HCT116 (cell line): Measurements from ENCODE around the gene TPO. TPM values are rescaled to one million over a fixed set of nuclear protein-coding genes. Genes with fewer than 3 reads are reported as not detected.

Source experiments
- ATAC-seq: fragments of 200-7000 bp; cut with Tn5 transposase; 2 replicates; pipeline ENCODE4 v1.9.1; 2020; ENCODE audit warnings: mild to moderate bottlenecking, moderate library complexity
- BruUV-seq: library from RNA; stranded (reverse); fragments of 400-500 nt; replicated peaks from 2 replicates; lab custom pipeline; 2021; lab: Mats Ljungman, UMichigan
- CTCF ChIA-PET: fragments of 300-600 bp; sonication (Branson Sonifier 250); formaldehyde crosslinking; loops from one replicate; lab custom pipeline; 2021; ENCODE audit warnings: antibody characterized with exemption; lab: Charles Lee
- POLR2A ChIA-PET: fragments of 300-600, 350-600 bp; sonication (Branson Sonifier 250); formaldehyde crosslinking; loops from one replicate; lab custom pipeline; 2021; ENCODE audit warnings: antibody characterized with exemption; lab: Charles Lee
- RAD21 ChIA-PET, 2 experiments: fragments of 300-600 bp; sonication (Branson Sonifier 250); formaldehyde crosslinking; loops; one replicate each; lab custom pipeline; 2023; ENCODE audit warnings: low total read pairs in 2 of 2; ENCODE audit not compliant: uncharacterized antibody in 2 of 2, unreplicated experiment in 2 of 2, low non-redundant PET in 1 of 2; lab: Charles Lee
- DNase-seq: peaks from one replicate; pipeline ENCODE4 v3.0.0-alpha.2; 2010; ENCODE audit warnings: low read depth, low spot score
- H2AFZ ChIP-seq: fragments of 200-600 bp; shearing (Covaris generic), sonication (generic); 2 replicates; pipeline ENCODE4 v1.6.1; 2017; ENCODE audit warnings: low read depth, mixed run types, mixed read lengths, antibody characterized with exemption, low read length; ENCODE audit not compliant: poor library complexity, severe bottlenecking
- H3K27ac ChIP-seq: 2 replicates; pipeline ENCODE4 v1.5.1; 2012; ENCODE audit warnings: low read depth, low read length
- H3K27me3 ChIP-seq: fragments of 200-600 bp; sonication (generic); 2 replicates; pipeline ENCODE4 v1.6.1; 2016; ENCODE audit warnings: mixed run types, low read length, mixed read lengths; ENCODE audit not compliant: insufficient read depth
- H3K36me3 ChIP-seq, 2 experiments: fragments of 200-500 bp in 1 of 2; fragments of 200-600 bp in 1 of 2; sonication (Bioruptor generic) in 1 of 2; sonication (generic) in 1 of 2; 2 replicates each; pipeline versions ENCODE4 v1.5.1 to v1.6.1; 2014 to 2016; ENCODE audit warnings: low read length in 2 of 2, inconsistent platforms in 1 of 2, mixed read lengths in 1 of 2, mixed run types in 1 of 2; ENCODE audit not compliant: insufficient read depth in 2 of 2, control insufficient read depth in 1 of 2
- H3K4me1 ChIP-seq, 2 experiments: fragments of 200-600 bp in 1 of 2; sonication (generic) in 1 of 2; 2 replicates each; pipeline versions ENCODE4 v1.5.1 to v1.6.1; 2012 to 2017; ENCODE audit warnings: low read length in 2 of 2, inconsistent platforms in 1 of 2, mild to moderate bottlenecking in 1 of 2, mixed read lengths in 1 of 2, mixed run types in 1 of 2, moderate library complexity in 1 of 2; ENCODE audit not compliant: insufficient read depth in 2 of 2, control insufficient read depth in 1 of 2
- H3K4me2 ChIP-seq: fragments of 200-600 bp; sonication (generic); 2 replicates; pipeline ENCODE4 v1.6.1; 2017; ENCODE audit warnings: mixed run types, low read length, mixed read lengths
- H3K4me3 ChIP-seq, 2 experiments: fragments of 200-600 bp in 1 of 2; sonication (generic) in 1 of 2; replicated peaks in 1 of 2; 2 replicates each; pipeline ENCODE4 v1.5.1; 2011 to 2016; ENCODE audit warnings: low read length in 2 of 2, control low read depth in 1 of 2, low read depth in 1 of 2, mild to moderate bottlenecking in 1 of 2, mixed read lengths in 1 of 2, mixed run types in 1 of 2
- H3K79me2 ChIP-seq: fragments of 200-600 bp; sonication (generic); 2 replicates; pipeline ENCODE4 v1.6.1; 2017; ENCODE audit warnings: mild to moderate bottlenecking, mixed run types, low read length, moderate library complexity, mixed read lengths; ENCODE audit not compliant: insufficient read depth
- H3K9ac ChIP-seq: fragments of 200-600 bp; sonication (generic); 2 replicates; pipeline ENCODE4 v1.6.1; 2016; ENCODE audit warnings: low read length, mixed read lengths
- H3K9me2 ChIP-seq: fragments of 200-600 bp; sonication (generic), shearing (Covaris generic); 2 replicates; pipeline ENCODE4 v1.6.1; 2017; ENCODE audit warnings: mixed run types, mild to moderate bottlenecking, moderate library complexity; ENCODE audit not compliant: insufficient read depth
- H3K9me3 ChIP-seq, 2 experiments: fragments of 200-500 bp in 1 of 2; fragments of 200-600 bp in 1 of 2; sonication (Bioruptor generic) in 1 of 2; sonication (generic) in 1 of 2; 2 replicates each; pipeline ENCODE4 v1.6.1; 2014 to 2017; ENCODE audit warnings: low read length in 2 of 2, mixed read lengths in 2 of 2, inconsistent platforms in 1 of 2, low read depth in 1 of 2, mild to moderate bottlenecking in 1 of 2, mixed run types in 1 of 2, moderate library complexity in 1 of 2; ENCODE audit not compliant: control insufficient read depth in 1 of 2, insufficient read depth in 1 of 2
- H4K20me1 ChIP-seq: fragments of 200-600 bp; sonication (generic), shearing (Covaris generic); 2 replicates; pipeline ENCODE4 v1.6.1; 2017; ENCODE audit warnings: mixed run types, mild to moderate bottlenecking, moderate library complexity; ENCODE audit not compliant: insufficient read depth
- ATF3 ChIP-seq: IDR thresholded peaks from 2 replicates; pipeline ENCODE4 v1.6.1; 2012
- CEBPB ChIP-seq: IDR thresholded peaks from 2 replicates; pipeline ENCODE4 v1.6.1; 2012; ENCODE audit warnings: low read depth
- EGR1 ChIP-seq: IDR thresholded peaks from 2 replicates; pipeline ENCODE4 v1.6.1; 2012; ENCODE audit warnings: low read depth
- ELF1 ChIP-seq: IDR thresholded peaks from 2 replicates; pipeline ENCODE4 v1.6.1; 2012; ENCODE audit warnings: low read depth, borderline replicate concordance
- EZH2 ChIP-seq: fragments of 200-600 bp; sonication (generic); IDR thresholded peaks from 2 replicates; pipeline ENCODE4 v1.6.1; 2017; ENCODE audit warnings: antibody characterized with exemption, mixed run types
- EZH2phosphoT487 ChIP-seq: fragments of 200-600 bp; IDR thresholded peaks from 2 replicates; pipeline ENCODE4 v1.6.1; 2018; ENCODE audit warnings: antibody characterized with exemption, borderline replicate concordance
- FOSL1 ChIP-seq: IDR thresholded peaks from 2 replicates; pipeline ENCODE4 v1.6.1; 2012; ENCODE audit warnings: low read depth
- POLR2A ChIP-seq: IDR thresholded peaks from 2 replicates; pipeline ENCODE4 v1.7.0; 2011; ENCODE audit warnings: borderline replicate concordance; ENCODE audit not compliant: insufficient read depth, insufficient read length; ENCODE audit errors: extremely low read depth
- SIN3A ChIP-seq: IDR thresholded peaks from 2 replicates; pipeline ENCODE4 v1.6.1; 2012; ENCODE audit warnings: low read depth
- SP1 ChIP-seq: IDR thresholded peaks from 2 replicates; pipeline ENCODE4 v1.6.1; 2012; ENCODE audit warnings: low read depth
- SRF ChIP-seq: IDR thresholded peaks from 2 replicates; pipeline ENCODE4 v1.6.1; 2012; ENCODE audit warnings: low read depth
- TCF7L2 ChIP-seq: IDR thresholded peaks from 2 replicates; pipeline ENCODE4 v1.7.0; 2011; ENCODE audit warnings: borderline replicate concordance, inconsistent platforms; ENCODE audit not compliant: insufficient read depth, insufficient read length; ENCODE audit errors: extremely low read depth
- YY1 ChIP-seq: IDR thresholded peaks from 2 replicates; pipeline ENCODE4 v1.6.1; 2011; ENCODE audit warnings: low read length, low read depth, moderate library complexity, mild to moderate bottlenecking; ENCODE audit not compliant: insufficient replicate concordance; ENCODE audit errors: extremely low read depth
- ZFX ChIP-seq: fragments of 450-650 bp; IDR thresholded peaks from 2 replicates; pipeline ENCODE4 v1.6.1; 2017
- intact Hi-C: fragments of 100-400 bp; cut with micrococcal nuclease; formaldehyde crosslinking; loops from 2 replicates; pipeline ENCODE4 v1.10.0; 2022
- total RNA-seq: library from RNA; stranded (reverse); gene quantifications from one replicate; pipeline ENCODE4 v1.2.1, GENCODE V29; 2021; ENCODE audit not compliant: unreplicated experiment
- TF ChIP-seq, protein P1 (sequence below): IDR thresholded peaks from 2 replicates; pipeline ENCODE4 v1.6.1; 2012; ENCODE audit warnings: low read depth
- TF ChIP-seq, protein P2 (sequence below): IDR thresholded peaks from 2 replicates; pipeline ENCODE4 v1.6.1; 2012

TPO gene
- total RNA-seq, 1 experiment from 2014 or later = not detected

DNA sequence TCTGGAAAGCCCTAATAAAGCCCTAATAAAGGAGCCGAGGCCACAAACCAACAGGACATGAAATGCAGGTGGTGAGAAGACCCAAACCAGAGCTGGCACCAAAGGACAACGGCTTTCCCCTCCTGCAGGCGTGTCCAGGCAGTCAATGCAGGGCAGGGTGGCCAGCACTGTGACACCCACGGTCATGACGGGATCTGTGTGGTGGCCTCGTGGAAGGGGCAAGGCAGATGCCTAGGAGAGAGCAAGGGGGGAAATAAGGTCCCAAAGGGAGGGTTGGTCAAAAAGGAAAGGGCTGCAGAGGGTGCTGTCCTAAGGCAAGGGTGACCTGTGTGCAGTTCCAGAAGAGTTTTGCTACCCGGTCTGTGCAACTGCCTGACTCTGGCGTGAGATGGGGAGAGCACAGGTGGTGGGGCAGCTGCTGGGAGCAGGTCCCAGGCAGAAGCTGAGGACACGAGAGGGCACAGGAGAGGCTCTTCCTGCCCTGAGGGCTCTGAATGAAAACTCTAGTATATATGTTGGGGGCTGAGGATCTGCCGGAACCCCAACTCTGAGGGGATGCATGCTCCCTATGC, 156.7 kb downstream of the TPO start:
- ATAC-seq = no peak
- Histone ChIP-seq H4K20me1 (no peaks in the 10 kb centered on the region), H3K9ac (no peak overlapping the region), H3K27me3 (peaks cover 39% of the 10 kb centered on the region; the same call in 1 of the 2 replicates), H3K36me3 (no peaks in the 10 kb centered on the region), H3K4me3 (no peak overlapping the region), H2AFZ (no peak overlapping the region), H3K4me1 (no peaks in the 10 kb centered on the region), H3K4me2 (no peak overlapping the region), H3K79me2 (no peaks in the 10 kb centered on the region), H3K27ac (no peak overlapping the region), H3K9me2 (no peaks in the 10 kb centered on the region), H3K9me3 (no peaks in the 10 kb centered on the region)
- BruUV-seq = no TSS peak
- no peak for DNase-seq
- TF ChIP-seq SIN3A (no peak), EGR1 (no peak), YY1 (no peak), ATF3 (no peak), EZH2phosphoT487 (no peak)
- ChIA-PET POLR2A (no interaction called here), RAD21 (no interaction called here), CTCF (no interaction called here)
- intact Hi-C loops = no loop called here

DNA sequence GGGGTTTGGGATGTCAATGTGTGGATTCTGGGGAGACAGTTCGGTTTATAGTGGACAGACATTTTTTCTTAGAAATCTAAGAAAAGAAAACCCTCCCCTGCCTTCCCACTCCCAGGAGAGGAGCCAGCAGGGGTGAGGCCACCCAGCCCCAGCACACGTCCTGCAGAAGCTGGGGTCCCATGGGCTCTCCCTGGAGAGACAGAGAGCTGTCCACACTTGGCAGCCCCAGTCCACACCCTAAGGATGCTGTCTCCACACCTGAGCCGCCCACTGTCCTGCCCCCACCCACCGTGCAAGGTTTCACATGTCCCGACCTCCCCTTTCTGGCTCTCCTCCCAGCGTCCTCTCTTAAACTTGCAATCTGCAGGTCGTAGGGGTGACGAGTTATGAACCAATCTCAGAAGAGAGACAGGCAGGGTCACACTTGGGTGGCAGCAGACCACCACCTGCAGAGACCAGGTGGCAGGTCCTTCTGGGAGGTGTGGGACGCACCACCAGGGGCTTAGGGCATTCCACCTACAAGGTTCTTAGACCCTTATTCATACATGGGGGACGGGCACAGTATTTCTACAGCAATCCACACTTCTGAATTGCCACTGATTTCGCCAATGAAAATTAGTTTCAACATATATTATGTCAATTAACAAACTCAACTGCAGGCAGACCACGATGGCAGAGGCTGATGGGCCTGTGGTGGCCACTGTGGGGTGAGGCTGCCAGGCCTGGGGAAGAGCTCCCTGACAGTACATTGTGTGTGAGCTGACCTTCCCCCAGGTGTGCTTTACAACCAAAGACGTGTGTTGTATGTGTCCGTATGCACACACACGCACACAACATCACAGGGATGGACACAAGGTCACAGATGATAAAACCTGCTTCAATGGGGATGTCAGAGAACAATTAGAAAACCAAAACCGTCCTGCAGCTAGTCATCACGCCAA, 158.5 kb downstream of the TPO start:
- BruUV-seq = no TSS peak
- POLR2A ChIA-PET = no interaction called here
- Histone ChIP-seq H3K9me2 (no peaks in the 10 kb centered on the region), H4K20me1 (no peaks in the 10 kb centered on the region), H3K36me3 (no peaks in the 10 kb centered on the region), H3K27ac (no peak overlapping the region), H3K79me2 (no peaks in the 10 kb centered on the region), H3K4me2 (no peak overlapping the region), H3K9me3 (no peaks in the 10 kb centered on the region), H3K9ac (no peak overlapping the region), H3K27me3 (peaks cover 53% of the 10 kb centered on the region), H3K4me1 (no peaks in the 10 kb centered on the region), H3K4me3 (no peak overlapping the region), H2AFZ (no peak overlapping the region)
- DNase-seq (no peak), ATAC-seq (no peak)
- CTCF ChIA-PET = no interaction called here
- intact Hi-C loops = no loop called here
- RAD21 ChIA-PET = no interaction called here
- TF ChIP-seq SP1 = no peak
- no peak for TF ChIP-seq ZFX
- no peak for TF ChIP-seq POLR2A
- TF ChIP-seq, protein P1, sequence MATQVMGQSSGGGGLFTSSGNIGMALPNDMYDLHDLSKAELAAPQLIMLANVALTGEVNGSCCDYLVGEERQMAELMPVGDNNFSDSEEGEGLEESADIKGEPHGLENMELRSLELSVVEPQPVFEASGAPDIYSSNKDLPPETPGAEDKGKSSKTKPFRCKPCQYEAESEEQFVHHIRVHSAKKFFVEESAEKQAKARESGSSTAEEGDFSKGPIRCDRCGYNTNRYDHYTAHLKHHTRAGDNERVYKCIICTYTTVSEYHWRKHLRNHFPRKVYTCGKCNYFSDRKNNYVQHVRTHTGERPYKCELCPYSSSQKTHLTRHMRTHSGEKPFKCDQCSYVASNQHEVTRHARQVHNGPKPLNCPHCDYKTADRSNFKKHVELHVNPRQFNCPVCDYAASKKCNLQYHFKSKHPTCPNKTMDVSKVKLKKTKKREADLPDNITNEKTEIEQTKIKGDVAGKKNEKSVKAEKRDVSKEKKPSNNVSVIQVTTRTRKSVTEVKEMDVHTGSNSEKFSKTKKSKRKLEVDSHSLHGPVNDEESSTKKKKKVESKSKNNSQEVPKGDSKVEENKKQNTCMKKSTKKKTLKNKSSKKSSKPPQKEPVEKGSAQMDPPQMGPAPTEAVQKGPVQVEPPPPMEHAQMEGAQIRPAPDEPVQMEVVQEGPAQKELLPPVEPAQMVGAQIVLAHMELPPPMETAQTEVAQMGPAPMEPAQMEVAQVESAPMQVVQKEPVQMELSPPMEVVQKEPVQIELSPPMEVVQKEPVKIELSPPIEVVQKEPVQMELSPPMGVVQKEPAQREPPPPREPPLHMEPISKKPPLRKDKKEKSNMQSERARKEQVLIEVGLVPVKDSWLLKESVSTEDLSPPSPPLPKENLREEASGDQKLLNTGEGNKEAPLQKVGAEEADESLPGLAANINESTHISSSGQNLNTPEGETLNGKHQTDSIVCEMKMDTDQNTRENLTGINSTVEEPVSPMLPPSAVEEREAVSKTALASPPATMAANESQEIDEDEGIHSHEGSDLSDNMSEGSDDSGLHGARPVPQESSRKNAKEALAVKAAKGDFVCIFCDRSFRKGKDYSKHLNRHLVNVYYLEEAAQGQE = no peak
- no peak for TF ChIP-seq SRF
- TF ChIP-seq EGR1 = no peak
- no peak for TF ChIP-seq ELF1
- TF ChIP-seq ATF3 = no peak
- TF ChIP-seq TCF7L2 = no peak
- no peak for TF ChIP-seq CEBPB
- TF ChIP-seq, protein P2, sequence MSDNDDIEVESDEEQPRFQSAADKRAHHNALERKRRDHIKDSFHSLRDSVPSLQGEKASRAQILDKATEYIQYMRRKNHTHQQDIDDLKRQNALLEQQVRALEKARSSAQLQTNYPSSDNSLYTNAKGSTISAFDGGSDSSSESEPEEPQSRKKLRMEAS = no peak
- TF ChIP-seq EZH2 = no peak
- no peak for TF ChIP-seq FOSL1
- no peak for TF ChIP-seq SIN3A
